ENCODE measurements around the gene NLGN2. TPM values are rescaled to one million over a fixed set of nuclear protein-coding genes. Genes with fewer than 3 reads are reported as not detected.
A peak's percentile ranks its signal among the peaks of the same experiment; 100 is the strongest.
"Not testable (repeated sequence)": the region's sequence is repeated elsewhere in the genome, so short reads cannot be mapped to it uniquely, and the experiment has no call there.

NLGN2 gene
- total RNA-seq (2022) = 6.7 and 9.0 TPM in 2 replicates
- Bru-seq, nascent RNA = percentile 38 among the genes with signal in this experiment
- percentile 68 among the genes with signal in this experiment for BruChase-seq, experiment 1, labeled RNA remaining after a 6-hour chase
- percentile 48 among the genes with signal in this experiment for BruChase-seq, experiment 2, labeled RNA remaining after a 2-hour chase
- long read RNA-seq, partial matches to known transcripts = 0 of 2 reads
- long read RNA-seq, other reads (novel, unspliced or antisense) = 2 of 2 reads

GRCh38 chr17:7407485-7408251 lies at the start of gene NLGN2:
TSS of gene NLGN2 (plus strand) at chr17:7407845. CDS start at chr17:7408256, 411 bp downstream.
- Mint-ChIP-seq H3K4me1 (ENCODE audit: insufficient read depth, unreplicated experiment) (peaks cover 16% of the 10 kb centered on the region), H3K36me3 (ENCODE audit: insufficient read depth, unreplicated experiment) (peaks cover 12% of the 10 kb centered on the region), H3K4me3 (ENCODE audit: unreplicated experiment) (no peak within 1 kb of the TSS), H3K27ac (ENCODE audit: low read depth, unreplicated experiment) (no peak within 1 kb of the TSS), H3K27me3 (ENCODE audit: insufficient read depth, unreplicated experiment) (no peaks in the 10 kb centered on the region), H3K9me3 (ENCODE audit: unreplicated experiment) (no peaks in the 10 kb centered on the region)
- TF ChIP-seq CTCF (IDR thresholded peaks at IDR 0.05; ENCODE audit: unreplicated experiment) = no peak
- ChIA-PET POLR2A (no interaction called here), CTCF (interaction anchor here (0.5 to 0.9 kb wide), 4 partner anchors 29 to 362 kb away, joined by 3 read pairs; no protein-coding TSS in a partner anchor)
- BruUV-seq (replicated peaks) = no TSS peak
- DNase-seq (ENCODE audit: unreplicated experiment) = no peak
- intact Hi-C loops (cut with micrococcal nuclease) = no loop called here

- Mint-ChIP-seq H3K27me3 (ENCODE audit: insufficient read depth, unreplicated experiment) (no peaks in the 10 kb centered on the region), H3K36me3 (ENCODE audit: insufficient read depth, unreplicated experiment) (no peaks in the 10 kb centered on the region), H3K4me1 (ENCODE audit: insufficient read depth, unreplicated experiment) (peaks cover 7% of the 10 kb centered on the region), H3K27ac (ENCODE audit: low read depth, unreplicated experiment) (no peak overlapping the region), H3K4me3 (ENCODE audit: unreplicated experiment) (no peak overlapping the region), H3K9me3 (ENCODE audit: unreplicated experiment) (no peaks in the 10 kb centered on the region)
- no TSS peak for BruUV-seq (replicated peaks)
- no peak for DNase-seq (ENCODE audit: unreplicated experiment)
- no peak for TF ChIP-seq CTCF (IDR thresholded peaks at IDR 0.05; ENCODE audit: unreplicated experiment)
- POLR2A ChIA-PET = interaction anchor here (0.5 to 2.6 kb wide), 8 partner anchors 19 to 337 kb away, joined by 3 to 8 read pairs (median 3); partner anchors contain the start of genes TMEM102, TMEM256 and TNK1
- intact Hi-C loops (cut with micrococcal nuclease) = no loop called here
- CTCF ChIA-PET = interaction anchor here (0.6 to 1.7 kb wide), 4 partner anchors 15 to 198 kb away, joined by 3 to 12 read pairs (median 4); no protein-coding TSS in a partner anchor
Measured at GRCh38 chr17:7361906-7362305, 45.7 kb upstream of the NLGN2 start.

GRCh38 chr17:7363311-7363710 lies 44.3 kb upstream of the NLGN2 start:
- peaks cover 7% of the 10 kb centered on the region for H3K4me1 Mint-ChIP-seq (ENCODE audit: insufficient read depth, unreplicated experiment)
- peak; percentile 53 for DNase-seq (ENCODE audit: unreplicated experiment)
- POLR2A ChIA-PET = interaction anchor here (0.7 kb wide), 1 partner anchor 40 kb away, joined by 3 read pairs; no protein-coding TSS in a partner anchor
- no peak overlapping the region for H3K4me3 Mint-ChIP-seq (ENCODE audit: unreplicated experiment)
- H3K9me3 Mint-ChIP-seq (ENCODE audit: unreplicated experiment) = no peaks in the 10 kb centered on the region
- CTCF ChIA-PET = no interaction called here
- TF ChIP-seq CTCF (IDR thresholded peaks at IDR 0.05; ENCODE audit: unreplicated experiment) = no peak
- H3K27me3 Mint-ChIP-seq (ENCODE audit: insufficient read depth, unreplicated experiment) = no peaks in the 10 kb centered on the region
- no peak overlapping the region for H3K27ac Mint-ChIP-seq (ENCODE audit: low read depth, unreplicated experiment)
- BruUV-seq (replicated peaks) = no TSS peak
- H3K36me3 Mint-ChIP-seq (ENCODE audit: insufficient read depth, unreplicated experiment) = no peaks in the 10 kb centered on the region
- intact Hi-C loops (cut with micrococcal nuclease) = no loop called here

GRCh38 chr17:7365963-7366362 lies 41.7 kb upstream of the NLGN2 start:
- H3K27me3 Mint-ChIP-seq (ENCODE audit: insufficient read depth, unreplicated experiment); H3K4me1 Mint-ChIP-seq (ENCODE audit: insufficient read depth, unreplicated experiment); H3K4me3 Mint-ChIP-seq (ENCODE audit: unreplicated experiment); H3K27ac Mint-ChIP-seq (ENCODE audit: low read depth, unreplicated experiment); intact Hi-C loops (cut with micrococcal nuclease); DNase-seq (ENCODE audit: unreplicated experiment); H3K36me3 Mint-ChIP-seq (ENCODE audit: insufficient read depth, unreplicated experiment); H3K9me3 Mint-ChIP-seq (ENCODE audit: unreplicated experiment); BruUV-seq (replicated peaks): not testable (repeated sequence)
- POLR2A ChIA-PET = interaction anchor here (0.9 to 1.4 kb wide), 2 partner anchors 16 to 118 kb away, joined by 3 read pairs; partner anchors contain the start of genes POLR2A and TNK1
- CTCF ChIA-PET = interaction anchor here (1.1 kb wide), 1 partner anchor 9 kb away, joined by 4 read pairs; no protein-coding TSS in a partner anchor
